ENCODE results near the gene C3orf18. TPM values are rescaled to one million over a fixed set of nuclear protein-coding genes. Genes with fewer than 3 reads are reported as not detected.
A peak's percentile ranks its signal among the peaks of the same experiment; 100 is the strongest.

C3orf18 gene
- total RNA-seq, 1 donor from 2014 or later, result 57.2 TPM

GRCh38 chr3:50587373-50587772 lies 19.8 kb upstream of the C3orf18 start:
- H3K4me1 ChIP-seq, result peaks cover 89% of the 10 kb centered on the region
- no peaks in the 10 kb centered on the region for H3K27me3 ChIP-seq (ENCODE audit: low read depth)
- DNase-seq, result no peak
- intact Hi-C loops (cut with micrococcal nuclease), result no loop called here
- peak overlapping the region; percentile 93 for H3K27ac ChIP-seq (replicated peaks)
- no peaks in the 10 kb centered on the region for H3K36me3 ChIP-seq
- no peak for TF ChIP-seq CTCF (IDR thresholded peaks at IDR 0.05; ENCODE audit: borderline replicate concordance)
- H3K9me3 ChIP-seq (replicated peaks), result no peaks in the 10 kb centered on the region
- no peak overlapping the region for H3K4me3 ChIP-seq

GRCh38 chr3:50586763-50587070 lies 19.2 kb upstream of the C3orf18 start:
- Histone ChIP-seq H3K4me1 (peaks cover 89% of the 10 kb centered on the region), H3K27ac (replicated peaks) (peak overlapping the region; percentile 93), H3K4me3 (no peak overlapping the region), H3K36me3 (no peaks in the 10 kb centered on the region), H3K27me3 (ENCODE audit: low read depth) (no peaks in the 10 kb centered on the region), H3K9me3 (replicated peaks) (no peaks in the 10 kb centered on the region)
- intact Hi-C loops (cut with micrococcal nuclease), result no loop called here
- no peak for DNase-seq
- no peak for TF ChIP-seq CTCF (IDR thresholded peaks at IDR 0.05; ENCODE audit: borderline replicate concordance)

- no peak for DNase-seq
- Histone ChIP-seq H3K27ac (replicated peaks) (peak overlapping the region; percentile 93), H3K36me3 (no peaks in the 10 kb centered on the region), H3K4me1 (peaks cover 91% of the 10 kb centered on the region), H3K4me3 (no peak overlapping the region), H3K27me3 (ENCODE audit: low read depth) (no peaks in the 10 kb centered on the region), H3K9me3 (replicated peaks) (no peaks in the 10 kb centered on the region)
- TF ChIP-seq CTCF (IDR thresholded peaks at IDR 0.05; ENCODE audit: borderline replicate concordance), result no peak
- intact Hi-C loops (cut with micrococcal nuclease), result no loop called here
These were observed 18.6 kb upstream of the C3orf18 start for GRCh38 chr3:50585919-50586762.

- TF ChIP-seq CTCF (IDR thresholded peaks at IDR 0.05; ENCODE audit: borderline replicate concordance), result no peak
- Histone ChIP-seq H3K27me3 (ENCODE audit: low read depth) (no peaks in the 10 kb centered on the region), H3K36me3 (peaks cover 4% of the 10 kb centered on the region), H3K4me1 (peaks cover 88% of the 10 kb centered on the region), H3K4me3 (no peak overlapping the region), H3K9me3 (replicated peaks) (no peaks in the 10 kb centered on the region), H3K27ac (replicated peaks) (peak overlapping the region; percentile 93)
- no peak for DNase-seq
- intact Hi-C loops (cut with micrococcal nuclease), result no loop called here
These were observed 16.8 kb upstream of the C3orf18 start for GRCh38 chr3:50584391-50584790.

GRCh38 chr3:50583897-50584296 lies 16.4 kb upstream of the C3orf18 start:
- intact Hi-C loops (cut with micrococcal nuclease), result no loop called here
- DNase-seq, result peak; percentile 90
- peaks cover 8% of the 10 kb centered on the region for H3K36me3 ChIP-seq
- H3K4me1 ChIP-seq, result peaks cover 83% of the 10 kb centered on the region
- H3K27ac ChIP-seq (replicated peaks), result peak overlapping the region; percentile 93
- H3K27me3 ChIP-seq (ENCODE audit: low read depth), result no peaks in the 10 kb centered on the region
- no peaks in the 10 kb centered on the region for H3K9me3 ChIP-seq (replicated peaks)
- H3K4me3 ChIP-seq, result no peak overlapping the region
- no peak for TF ChIP-seq CTCF (IDR thresholded peaks at IDR 0.05; ENCODE audit: borderline replicate concordance)

Data from left ventricle myocardium inferior (tissue), 1 donor.